ENCODE results near the gene CDC40. TPM values are rescaled to one million over a fixed set of nuclear protein-coding genes. Genes with fewer than 3 reads are reported as not detected.
"Not testable (repeated sequence)": the region's sequence is repeated elsewhere in the genome, so short reads cannot be mapped to it uniquely, and the experiment has no call there.

Gene CDC40
- total and polyA plus RNA-seq, 10 of the 15 experiments (the other 5 are each of a cell fraction or from before 2014, with no cell fraction given), result 20.1 to 35.5 (median 26.1) TPM

GRCh38 chr6:110239526-110240274 is 59.5 kb downstream of the CDC40 start:
- no peak overlapping the region for H3K4me2 ChIP-seq (ENCODE audit: control insufficient read depth, insufficient read depth)
- no peak overlapping the region for H3K27ac ChIP-seq (ENCODE audit: control insufficient read depth, insufficient read depth)
- RAD21 ChIA-PET (ENCODE audit: unreplicated experiment), result no interaction called here
- no peak for DNase-seq (ENCODE audit: low read depth, low spot score)
- SMC1A ChIA-PET (ENCODE audit: uncharacterized antibody, unreplicated experiment), result no interaction called here
- no peak overlapping the region for H3K9ac ChIP-seq (ENCODE audit: control insufficient read depth, insufficient read depth, low read length)
- H3K4me1 ChIP-seq (ENCODE audit: control insufficient read depth, insufficient read depth, low read length), result no peaks in the 10 kb centered on the region
- H3K27me3 ChIP-seq (replicated peaks in 1 of 2; ENCODE audit: control insufficient read depth in 2 of 2, insufficient read depth in 2 of 2, low read length in 1 of 2), result no peaks in the 10 kb centered on the region
- POLR2A ChIA-PET, result interaction anchor here (0.6 kb wide), 1 partner anchor 13 kb away, joined by 3 read pairs; no protein-coding TSS in a partner anchor
- no peaks in the 10 kb centered on the region for H3K36me3 ChIP-seq (ENCODE audit: control insufficient read depth in 2 of 2, insufficient read depth in 2 of 2, low read length in 1 of 2)
- intact Hi-C loops (cut with micrococcal nuclease; ENCODE audit: unreplicated experiment), result no loop called here
- CTCF ChIA-PET, result no interaction called here
- WGBS (ENCODE audit: insufficient coverage, insufficient replicate concordance, low lambda C conversion rate, missing lambda C conversion rate), result 97% methylated on average over 1 of the region's 1 CpG
- no peak for FAIRE-seq
- H3K9me3 ChIP-seq (replicated peaks; ENCODE audit: control insufficient read depth, insufficient read depth, low read length), result no peaks in the 10 kb centered on the region
- in situ Hi-C loops (cut with MboI), result no loop called here
- ATAC-seq, result no peak
- no peaks in the 10 kb centered on the region for H4K20me1 ChIP-seq (ENCODE audit: control insufficient read depth, insufficient read depth)
- TF ChIP-seq ZBTB33 (IDR thresholded peaks at IDR 0.05) (no peak), ELK1 (IDR thresholded peaks at IDR 0.05; ENCODE audit: low read depth, low read length) (no peak), MTA2 (IDR thresholded peaks at IDR 0.05; ENCODE audit: low read depth) (no peak), POLR2A (IDR thresholded peaks at IDR 0.05; ENCODE audit: low read depth, low read length) (no peak), ZNF622 (IDR thresholded peaks at IDR 0.05) (no peak), ESRRA (IDR thresholded peaks at IDR 0.05; ENCODE audit: low read length) (no peak), SREBF1 (IDR thresholded peaks at IDR 0.05; ENCODE audit: low read length) (no peak), ZBTB40 (IDR thresholded peaks at IDR 0.05; ENCODE audit: borderline replicate concordance) (no peak)
- no TSS peak for BruUV-seq (replicated peaks)
- no peaks in the 10 kb centered on the region for H3K79me2 ChIP-seq (ENCODE audit: control insufficient read depth, insufficient read depth, low read length)
- no peak overlapping the region for H2AFZ ChIP-seq (ENCODE audit: control insufficient read depth, low read depth, low read length)
- no peak overlapping the region for H3K4me3 ChIP-seq

- H3K27me3 ChIP-seq (replicated peaks in 1 of 2; ENCODE audit: control insufficient read depth in 2 of 2, insufficient read depth in 2 of 2, low read length in 1 of 2); H3K4me2 ChIP-seq (ENCODE audit: control insufficient read depth, insufficient read depth); SMC1A ChIA-PET (ENCODE audit: uncharacterized antibody, unreplicated experiment); in situ Hi-C loops (cut with MboI); intact Hi-C loops (cut with micrococcal nuclease; ENCODE audit: unreplicated experiment); BruUV-seq (replicated peaks); H3K9me3 ChIP-seq (replicated peaks; ENCODE audit: control insufficient read depth, insufficient read depth, low read length); H3K27ac ChIP-seq (ENCODE audit: control insufficient read depth, insufficient read depth); DNase-seq (ENCODE audit: low read depth, low spot score); CTCF ChIA-PET; H3K4me1 ChIP-seq (ENCODE audit: control insufficient read depth, insufficient read depth, low read length); ATAC-seq; H2AFZ ChIP-seq (ENCODE audit: control insufficient read depth, low read depth, low read length); POLR2A ChIA-PET; FAIRE-seq; H4K20me1 ChIP-seq (ENCODE audit: control insufficient read depth, insufficient read depth); H3K79me2 ChIP-seq (ENCODE audit: control insufficient read depth, insufficient read depth, low read length); H3K9ac ChIP-seq (ENCODE audit: control insufficient read depth, insufficient read depth, low read length); H3K4me3 ChIP-seq; RAD21 ChIA-PET (ENCODE audit: unreplicated experiment); H3K36me3 ChIP-seq (ENCODE audit: control insufficient read depth in 2 of 2, insufficient read depth in 2 of 2, low read length in 1 of 2): not testable (repeated sequence)
- 57% methylated on average over 3 of the region's 3 CpGs for WGBS (ENCODE audit: insufficient coverage, insufficient replicate concordance, low lambda C conversion rate, missing lambda C conversion rate)
Measured at GRCh38 chr6:110244621-110245020, 64.4 kb downstream of the CDC40 start.
